CD14-positive monocyte (primary cell): ENCODE measurements around the gene BICDL1. TPM values are rescaled to one million over a fixed set of nuclear protein-coding genes. Genes with fewer than 3 reads are reported as not detected.
"Not testable (repeated sequence)": the region's sequence is repeated elsewhere in the genome, so short reads cannot be mapped to it uniquely, and the experiment has no call there.

ENCODE experiments used
- DNase-seq, 3 donors: peaks; one replicate each; pipeline ENCODE4 v3.0.0-alpha.2; 2011 to 2022
- H2AFZ ChIP-seq: 2 replicates; pipeline ENCODE4 v1.6.0; 2012; ENCODE audit warnings: mild to moderate bottlenecking, low read depth, low read length, inconsistent platforms; ENCODE audit not compliant: insufficient read depth, poor library complexity, severe bottlenecking
- H3K27ac ChIP-seq, 2 donors: 1 replicate in 1 of 2; 2 replicates in 1 of 2; pipeline ENCODE4 v1.5.1; 2012 to 2013; ENCODE audit warnings: low read length in 2 of 2, control low read depth in 1 of 2, inconsistent platforms in 1 of 2, low read depth in 1 of 2, mild to moderate bottlenecking in 1 of 2
- H3K27me3 ChIP-seq, 2 donors: one replicate each; pipeline versions ENCODE4 v1.6.0 to v1.6.1; 2011 to 2013; ENCODE audit warnings: low read length in 2 of 2; ENCODE audit not compliant: control insufficient read depth in 2 of 2, insufficient read depth in 2 of 2
- H3K36me3 ChIP-seq, 2 donors: replicated peaks in 1 of 2; 1 replicate in 1 of 2; 2 replicates in 1 of 2; pipeline versions ENCODE4 v1.5.1 to v1.6.1; 2012 to 2013; ENCODE audit warnings: low read length in 2 of 2, control low read depth in 1 of 2, inconsistent platforms in 1 of 2, mild to moderate bottlenecking in 1 of 2; ENCODE audit not compliant: insufficient read depth in 2 of 2, control insufficient read depth in 1 of 2
- H3K4me1 ChIP-seq, 2 donors: 1 replicate in 1 of 2; 2 replicates in 1 of 2; pipeline versions ENCODE4 v1.5.1 to v1.6.1; 2012 to 2013; ENCODE audit warnings: low read length in 2 of 2, control low read depth in 1 of 2, inconsistent platforms in 1 of 2, mild to moderate bottlenecking in 1 of 2, moderate library complexity in 1 of 2; ENCODE audit not compliant: insufficient read depth in 2 of 2, control insufficient read depth in 1 of 2
- H3K4me2 ChIP-seq: replicated peaks from 2 replicates; pipeline ENCODE3; 2012; ENCODE audit warnings: low read length, moderate library complexity, mild to moderate bottlenecking; ENCODE audit not compliant: poor library complexity, severe bottlenecking; ENCODE audit errors: extremely low read depth
- H3K4me3 ChIP-seq, 3 experiments: fragments of 200-600 bp in 1 of 3; sonication (generic) in 1 of 3; replicated peaks in 1 of 3; 1 replicate in 2 of 3; 2 replicates in 1 of 3; pipeline ENCODE4 v1.5.1; 2011 to 2013; ENCODE audit warnings: low read length in 3 of 3, mild to moderate bottlenecking in 3 of 3, control low read depth in 2 of 3, low read depth in 2 of 3, inconsistent platforms in 1 of 3, moderate library complexity in 1 of 3
- H3K79me2 ChIP-seq: 2 replicates; pipeline ENCODE4 v1.6.0; 2012; ENCODE audit warnings: mild to moderate bottlenecking, control low read depth, inconsistent platforms, low read length, moderate library complexity; ENCODE audit not compliant: insufficient read depth
- H3K9ac ChIP-seq: 2 replicates; pipeline ENCODE4 v1.6.0; 2017; ENCODE audit warnings: low read length, mild to moderate bottlenecking; ENCODE audit not compliant: insufficient read depth, poor library complexity, severe bottlenecking
- H3K9me3 ChIP-seq, 2 donors: replicated peaks in 1 of 2; 1 replicate in 1 of 2; 2 replicates in 1 of 2; pipeline versions ENCODE4 v1.5.1 to v1.6.1; 2012 to 2013; ENCODE audit warnings: low read length in 2 of 2, control low read depth in 1 of 2; ENCODE audit not compliant: control insufficient read depth in 1 of 2, insufficient read depth in 1 of 2
- H4K20me1 ChIP-seq: 2 replicates; pipeline ENCODE4 v1.6.0; 2012; ENCODE audit warnings: mild to moderate bottlenecking, low read length, control low read depth, moderate library complexity; ENCODE audit not compliant: insufficient read depth
- H3K27ac Mint-ChIP-seq, 7 donors: one replicate each; pipeline ENCODE4 v1.8.0; 2020; ENCODE audit warnings: mild to moderate bottlenecking in 7 of 7, mixed read lengths in 7 of 7, moderate library complexity in 6 of 7, inconsistent platforms in 2 of 7
- H3K27me3 Mint-ChIP-seq, 3 donors: one replicate each; pipeline ENCODE4 v1.8.0; 2021 to 2022; ENCODE audit warnings: low read depth in 3 of 3, mild to moderate bottlenecking in 3 of 3, mixed read lengths in 3 of 3, moderate library complexity in 3 of 3, inconsistent platforms in 1 of 3
- H3K36me3 Mint-ChIP-seq, 2 donors: one replicate each; pipeline ENCODE4 v1.8.0; 2020; ENCODE audit warnings: mixed read lengths in 2 of 2, inconsistent platforms in 1 of 2, mild to moderate bottlenecking in 1 of 2
- H3K4me1 Mint-ChIP-seq: one replicate; pipeline ENCODE4 v1.8.0; 2020; ENCODE audit warnings: mild to moderate bottlenecking, mixed read lengths
- H3K4me3 Mint-ChIP-seq, 2 donors: one replicate each; pipeline ENCODE4 v1.8.0; 2020; ENCODE audit warnings: mild to moderate bottlenecking in 2 of 2, mixed read lengths in 2 of 2, moderate library complexity in 1 of 2
- H3K9me3 Mint-ChIP-seq, 7 donors: one replicate each; pipeline ENCODE4 v1.8.0; 2020 to 2022; ENCODE audit warnings: mixed read lengths in 7 of 7, mild to moderate bottlenecking in 6 of 7, moderate library complexity in 6 of 7, inconsistent platforms in 2 of 7
- CTCF ChIP-seq: fragments of 200-600 bp; IDR thresholded peaks from one replicate; pipeline ENCODE4 v1.8.0; 2022; ENCODE audit warnings: antibody characterized with exemption, mild to moderate bottlenecking
- WGBS: methylation state at CpG from one replicate; pipeline ENCODE4 v1.1.5; 2013; ENCODE audit warnings: missing lambda C conversion rate; ENCODE audit not compliant: insufficient coverage; 5-methylcytosine and 5-hydroxymethylcytosine counted together
- intact Hi-C, 2 donors: fragments of 100-400 bp; cut with micrococcal nuclease; formaldehyde crosslinking; loops; one replicate each; pipeline versions ENCODE4 v1.15.0 to v1.15.1; 2023
- polyA plus RNA-seq, 3 donors: library from polyadenylated mRNA; depleted of rRNA in 1 of 3; unstranded in 2 of 3; stranded (reverse) in 1 of 3; fragments of 300-500 nt in 2 of 3; fragments of >200 nt in 1 of 3; fragmentation: Illumina TruSeq in 2 of 3; gene quantifications; 1 replicate in 2 of 3; 2 replicates in 1 of 3; pipeline ENCODE4 v1.2.3, GENCODE V29; 2012 to 2021

Gene BICDL1
- polyA plus RNA-seq, 3 donors, result 0.13 TPM; not detected in 2

GRCh38 chr12:119964929-119965328, 24.1 kb upstream of the BICDL1 start:
- no peaks in the 10 kb centered on the region for H3K9me3 ChIP-seq
- no peak overlapping the region for H2AFZ ChIP-seq
- H4K20me1 ChIP-seq, result no peaks in the 10 kb centered on the region
- no peak overlapping the region for H3K27ac ChIP-seq
- no peak overlapping the region for H3K4me2 ChIP-seq
- H3K9ac ChIP-seq, result no peak overlapping the region
- peaks cover 0 to 3% (median 0%) of the 10 kb centered on the region in 7 donors for H3K9me3 Mint-ChIP-seq
- H3K4me3 Mint-ChIP-seq, result no peak overlapping the region
- no peaks in the 10 kb centered on the region for H3K79me2 ChIP-seq
- no peak overlapping the region for H3K27ac Mint-ChIP-seq
- intact Hi-C loops, result no loop called here
- DNase-seq, result no peak
- no peaks in the 10 kb centered on the region for H3K36me3 ChIP-seq
- TF ChIP-seq CTCF, result no peak
- H3K36me3 Mint-ChIP-seq, result no peaks in the 10 kb centered on the region
- H3K27me3 Mint-ChIP-seq, result peaks cover 1 to 8% (median 4%) of the 10 kb centered on the region in 3 donors
- no peaks in the 10 kb centered on the region for H3K4me1 ChIP-seq
- peaks cover 2% of the 10 kb centered on the region for H3K4me1 Mint-ChIP-seq
- H3K27me3 ChIP-seq, result no peaks in the 10 kb centered on the region
- no peak overlapping the region for H3K4me3 ChIP-seq
- 100% methylated on average over 2 of the region's 6 CpGs for WGBS

- peaks cover 0 to 5% (median 0%) of the 10 kb centered on the region in 7 donors for H3K9me3 Mint-ChIP-seq
- H3K9ac ChIP-seq, result no peak overlapping the region
- 83% methylated on average over 1 of the region's 1 CpG for WGBS
- intact Hi-C loops, result no loop called here
- H2AFZ ChIP-seq, result no peak overlapping the region
- H3K36me3 ChIP-seq, result no peaks in the 10 kb centered on the region
- no peaks in the 10 kb centered on the region for H4K20me1 ChIP-seq
- no peaks in the 10 kb centered on the region for H3K36me3 Mint-ChIP-seq
- no peak overlapping the region for H3K4me3 ChIP-seq
- no peak overlapping the region for H3K27ac Mint-ChIP-seq
- H3K27me3 ChIP-seq, result peaks cover 0 to 3% of the 10 kb centered on the region in 2 donors
- H3K4me2 ChIP-seq, result no peak overlapping the region
- no peaks in the 10 kb centered on the region for H3K9me3 ChIP-seq
- H3K4me1 Mint-ChIP-seq, result no peaks in the 10 kb centered on the region
- no peaks in the 10 kb centered on the region for H3K79me2 ChIP-seq
- peaks cover 2 to 24% (median 9%) of the 10 kb centered on the region in 3 donors for H3K27me3 Mint-ChIP-seq
- no peaks in the 10 kb centered on the region for H3K4me1 ChIP-seq
- no peak for DNase-seq
- no peak overlapping the region for H3K4me3 Mint-ChIP-seq
- TF ChIP-seq CTCF, result no peak
- no peak overlapping the region for H3K27ac ChIP-seq
These were observed 8.8 kb upstream of the BICDL1 start for GRCh38 chr12:119980242-119980641.

- H3K4me1 ChIP-seq, H3K27me3 ChIP-seq, H3K9me3 ChIP-seq, H3K9ac ChIP-seq, H3K79me2 ChIP-seq, H3K4me3 Mint-ChIP-seq, H3K4me1 Mint-ChIP-seq, H4K20me1 ChIP-seq, H3K9me3 Mint-ChIP-seq, H3K36me3 ChIP-seq, H3K36me3 Mint-ChIP-seq, H2AFZ ChIP-seq, H3K4me3 ChIP-seq, H3K4me2 ChIP-seq, H3K27ac Mint-ChIP-seq, intact Hi-C loops, H3K27ac ChIP-seq, DNase-seq: not testable (repeated sequence)
- 91% methylated on average over 8 of the region's 8 CpGs for WGBS
- peaks cover 2 to 23% (median 9%) of the 10 kb centered on the region in 3 donors for H3K27me3 Mint-ChIP-seq
These were observed 8.3 kb upstream of the BICDL1 start for GRCh38 chr12:119980702-119981101.
